ENCODE data around the gene RBBP8NL.

Gene RBBP8NL

DNA sequence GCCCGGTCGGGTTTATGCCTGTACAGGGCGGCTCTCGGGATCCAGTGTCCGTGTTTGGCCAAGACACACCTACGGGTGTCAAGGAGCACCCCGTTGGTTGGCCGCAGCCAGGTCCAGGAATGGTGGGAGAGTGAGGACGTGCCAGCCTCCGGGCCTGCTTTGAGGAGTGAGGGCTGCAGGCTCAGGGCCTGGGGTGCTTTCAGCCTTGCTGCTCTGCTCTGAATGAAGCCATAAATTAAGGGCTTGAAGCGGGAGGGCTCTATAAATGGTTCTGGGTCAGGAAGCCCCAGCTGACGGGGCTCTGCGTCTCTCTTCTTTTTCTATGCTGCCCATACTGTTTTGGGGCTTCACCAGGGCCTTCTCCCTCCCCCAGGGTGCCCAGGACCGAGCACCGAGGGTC lies 33.3 kb upstream of the RBBP8NL start:
- peaks cover 3% of the 10 kb centered on the region; the same call in 1 of the 2 replicates for H3K27me3 ChIP-seq (replicated peaks; ENCODE audit: control insufficient read depth, insufficient read depth, low read length)
- DNase-seq (ENCODE audit: extremely low read depth, insufficient read length): no peak
- H3K36me3 ChIP-seq (ENCODE audit: control insufficient read depth, insufficient read depth, low read length): no peaks in the 10 kb centered on the region
- no peak for TF ChIP-seq CTCF (IDR thresholded peaks at IDR 0.05; ENCODE audit: insufficient read depth, low read length, poor library complexity, severe bottlenecking)
- H3K4me3 ChIP-seq (replicated peaks; ENCODE audit: low read depth, low read length): no peak overlapping the region

DNA sequence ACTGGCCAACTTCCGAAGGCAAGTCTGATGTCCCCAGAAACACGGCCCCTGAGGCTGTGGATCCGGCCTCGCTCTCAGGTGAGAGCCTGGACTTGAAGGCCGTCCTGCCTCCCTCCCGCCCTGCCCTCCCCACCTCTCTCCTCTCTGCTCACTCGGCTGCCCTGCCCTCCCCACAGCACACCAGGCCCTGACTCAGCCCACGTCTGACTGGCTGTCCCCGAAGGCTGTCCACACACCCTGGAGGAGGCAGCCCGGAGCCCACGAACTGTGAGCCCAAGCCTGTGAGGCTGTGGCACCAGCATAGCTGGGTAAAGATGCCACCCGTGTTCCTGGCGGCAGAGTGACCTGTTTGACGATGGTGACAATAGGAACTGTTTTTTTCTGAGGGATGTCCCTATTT lies 32.1 kb upstream of the RBBP8NL start:
- Histone ChIP-seq H3K4me3 (replicated peaks; ENCODE audit: low read depth, low read length) (no peak overlapping the region), H3K36me3 (ENCODE audit: control insufficient read depth, insufficient read depth, low read length) (no peaks in the 10 kb centered on the region), H3K27me3 (replicated peaks; ENCODE audit: control insufficient read depth, insufficient read depth, low read length) (peaks cover 3% of the 10 kb centered on the region; the same call in 1 of the 2 replicates)
- TF ChIP-seq CTCF (IDR thresholded peaks at IDR 0.05; ENCODE audit: insufficient read depth, low read length, poor library complexity, severe bottlenecking): no peak
- no peak for DNase-seq (ENCODE audit: extremely low read depth, insufficient read length)

GRCh38 chr20:62458275-62459251 lies 31.2 kb upstream of the RBBP8NL start:
- no peak for DNase-seq (ENCODE audit: extremely low read depth, insufficient read length)
- no peak for TF ChIP-seq CTCF (IDR thresholded peaks at IDR 0.05; ENCODE audit: insufficient read depth, low read length, poor library complexity, severe bottlenecking)
- Histone ChIP-seq H3K36me3 (ENCODE audit: control insufficient read depth, insufficient read depth, low read length) (no peaks in the 10 kb centered on the region), H3K4me3 (replicated peaks; ENCODE audit: low read depth, low read length) (no peak overlapping the region), H3K27me3 (replicated peaks; ENCODE audit: control insufficient read depth, insufficient read depth, low read length) (peaks cover 3% of the 10 kb centered on the region; the same call in 1 of the 2 replicates)

GRCh38 chr20:62457831-62458230 lies 30.5 kb upstream of the RBBP8NL start:
- no peak overlapping the region for H3K4me3 ChIP-seq (replicated peaks; ENCODE audit: low read depth, low read length)
- peaks cover 3% of the 10 kb centered on the region; the same call in 1 of the 2 replicates for H3K27me3 ChIP-seq (replicated peaks; ENCODE audit: control insufficient read depth, insufficient read depth, low read length)

DNA sequence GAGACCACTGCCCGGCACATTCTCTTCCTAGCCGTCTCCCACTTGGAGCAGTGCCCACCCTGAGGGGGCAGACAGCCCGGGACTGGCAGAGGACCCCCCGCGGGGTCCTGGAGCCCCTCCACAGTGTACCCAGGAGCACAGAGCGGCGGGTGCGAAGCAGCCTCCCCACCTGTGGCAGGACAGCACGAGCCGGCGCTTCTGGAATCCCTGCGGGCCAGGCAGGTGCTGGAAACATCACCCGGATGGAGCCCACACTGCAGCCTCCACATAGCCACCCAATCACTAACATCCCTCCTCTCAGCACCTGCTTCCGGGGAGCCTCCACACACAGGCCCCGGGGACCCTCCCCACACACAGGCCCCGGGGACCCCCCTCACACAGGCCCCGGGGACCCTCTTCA lies 29.8 kb upstream of the RBBP8NL start:
- Histone ChIP-seq H3K4me3 (replicated peaks; ENCODE audit: low read depth, low read length) (no peak overlapping the region), H3K36me3 (ENCODE audit: control insufficient read depth, insufficient read depth, low read length) (no peaks in the 10 kb centered on the region), H3K27me3 (replicated peaks; ENCODE audit: control insufficient read depth, insufficient read depth, low read length) (peaks cover 3% of the 10 kb centered on the region; the same call in 1 of the 2 replicates)
- DNase-seq (ENCODE audit: extremely low read depth, insufficient read length): no peak
- no peak for TF ChIP-seq CTCF (IDR thresholded peaks at IDR 0.05; ENCODE audit: insufficient read depth, low read length, poor library complexity, severe bottlenecking)

More at GRCh38 chr20:62457831-62458230, 30.5 kb upstream of the RBBP8NL start:
- no peak for DNase-seq (ENCODE audit: extremely low read depth, insufficient read length)
- no peaks in the 10 kb centered on the region for H3K36me3 ChIP-seq (ENCODE audit: control insufficient read depth, insufficient read depth, low read length)
- no peak for TF ChIP-seq CTCF (IDR thresholded peaks at IDR 0.05; ENCODE audit: insufficient read depth, low read length, poor library complexity, severe bottlenecking)

Measured in GM06990 (cell line).